K562 (cell line): ENCODE results near the gene SLC10A3. TPM values are rescaled to one million over a fixed set of nuclear protein-coding genes. Genes with fewer than 3 reads are reported as not detected.

ENCODE experiments used
- ARID3A ChIP-seq: IDR thresholded peaks from 2 replicates; pipeline ENCODE4 v1.6.1; 2012; ENCODE audit warnings: low read depth, low read length, improper control_type of control experiment, borderline replicate concordance
- CBFA2T2 ChIP-seq: fragments of 450-650 bp; conservative IDR thresholded peaks from 2 replicates; pipeline ENCODE4 v1.6.1; 2017; ENCODE audit warnings: mild to moderate bottlenecking
- CHD4 ChIP-seq: fragments of 200-600 bp; sonication (generic); IDR thresholded peaks from 3 replicates; pipeline ENCODE4 v1.6.1; 2012; ENCODE audit warnings: low read depth, mild to moderate bottlenecking, mixed read lengths, low read length, inconsistent platforms; ENCODE audit not compliant: insufficient read depth, insufficient replicate concordance, poor library complexity, severe bottlenecking
- EP400 ChIP-seq: fragments of 450-650 bp; IDR thresholded peaks from 2 replicates; pipeline ENCODE4 v1.6.1; 2017; ENCODE audit warnings: antibody characterized with exemption, mild to moderate bottlenecking, moderate library complexity
- HNRNPUL1 ChIP-seq: fragments of 200-400 bp; formaldehyde crosslinking; IDR thresholded peaks from 2 replicates; pipeline ENCODE4 v1.6.1; 2017; ENCODE audit warnings: low read length
- KAT8 ChIP-seq: fragments of 450-650 bp; IDR thresholded peaks from 2 replicates; pipeline ENCODE4 v1.6.1; 2016; ENCODE audit warnings: low read depth, mild to moderate bottlenecking
- KDM1A ChIP-seq, 2 experiments: fragments of 450-650 bp; IDR thresholded peaks; 2 replicates each; pipeline ENCODE4 v1.6.1; 2016; ENCODE audit warnings: mild to moderate bottlenecking in 2 of 2
- KDM2B ChIP-seq: fragments of 250-450 bp; sonication (Bioruptor Pico); IDR thresholded peaks from 2 replicates; pipeline ENCODE4 v1.8.0; 2021; ENCODE audit warnings: mild to moderate bottlenecking, moderate library complexity
- MAX ChIP-seq: sonication (generic); formaldehyde crosslinking; IDR thresholded peaks from 2 replicates; pipeline ENCODE4 v1.9.0; 2022; ENCODE audit warnings: mild to moderate bottlenecking, missing genetic modification reagents
- MBD2 ChIP-seq: sonication (generic); IDR thresholded peaks from 2 replicates; pipeline ENCODE4 v1.6.1; 2016; ENCODE audit warnings: low read depth, borderline replicate concordance
- MLLT1 ChIP-seq, 2 experiments: fragments of 450-650 bp; IDR thresholded peaks; 2 replicates each; pipeline ENCODE4 v1.6.1; 2016
- NFRKB ChIP-seq: fragments of 450-650 bp; IDR thresholded peaks from 2 replicates; pipeline ENCODE4 v1.6.1; 2016; ENCODE audit warnings: low read depth
- NR1H2 ChIP-seq: sonication (generic); formaldehyde crosslinking; IDR thresholded peaks from 2 replicates; pipeline ENCODE4 v1.4.0; 2020; ENCODE audit warnings: mild to moderate bottlenecking, missing genetic modification reagents
- RBBP5 ChIP-seq: fragments of 200-600 bp; sonication (generic); IDR thresholded peaks from 2 replicates; pipeline ENCODE4 v1.6.1; 2012; ENCODE audit warnings: borderline replicate concordance, mild to moderate bottlenecking, low read length, control low read depth, inconsistent platforms; ENCODE audit not compliant: insufficient read depth, poor library complexity, severe bottlenecking
- RBM39 ChIP-seq: fragments of 200-400 bp; formaldehyde crosslinking; optimal IDR thresholded peaks from 2 replicates; pipeline ENCODE3; 2018; ENCODE audit warnings: low read depth, low read length
- SIN3A ChIP-seq, 2 experiments: fragments of 150-350 bp in 1 of 2; IDR thresholded peaks; 2 replicates each; pipeline ENCODE4 v1.6.1; 2011 to 2016; ENCODE audit warnings: borderline replicate concordance in 2 of 2, low read depth in 2 of 2, low read length in 2 of 2, mild to moderate bottlenecking in 2 of 2, moderate library complexity in 2 of 2; ENCODE audit not compliant: control insufficient read depth in 1 of 2
- STAT5A ChIP-seq: IDR thresholded peaks from 2 replicates; pipeline ENCODE4 v1.6.1; 2012; ENCODE audit warnings: low read length, inconsistent platforms, borderline replicate concordance
- TOE1 ChIP-seq, 2 experiments: fragments of 450-650 bp in 1 of 2; sonication (generic) in 1 of 2; formaldehyde crosslinking in 1 of 2; IDR thresholded peaks; 2 replicates each; pipeline versions ENCODE4 v1.7.1 to v1.8.0; 2016 to 2022; ENCODE audit warnings: borderline replicate concordance in 2 of 2, mild to moderate bottlenecking in 2 of 2, antibody characterized with exemption in 1 of 2, inconsistent platforms in 1 of 2, low read depth in 1 of 2, missing genetic modification reagents in 1 of 2, moderate library complexity in 1 of 2
- ZBTB11 ChIP-seq, 3 experiments: fragments of 200-800 bp in 1 of 3; fragments of 250-450 bp in 1 of 3; fragments of 450-650 bp in 1 of 3; sonication (Bioruptor Pico) in 1 of 3; sonication (Bioruptor generic) in 1 of 3; formaldehyde crosslinking in 1 of 3; IDR thresholded peaks; 2 replicates each; pipeline versions ENCODE4 v1.6.1 to v1.8.0; 2016 to 2022; ENCODE audit warnings: mild to moderate bottlenecking in 2 of 3, missing genetic modification characterization in 2 of 3, missing compliant biosample characterization in 1 of 3, moderate library complexity in 1 of 3
- ZKSCAN1 ChIP-seq: fragments of 150-350 bp; IDR thresholded peaks from 2 replicates; pipeline ENCODE4 v1.6.1; 2016; ENCODE audit warnings: low read depth, low read length
- ZNF41 ChIP-seq: fragments of 250-450 bp; sonication (Bioruptor Pico); conservative IDR thresholded peaks from 2 replicates; pipeline ENCODE4 v1.4.0; 2020; ENCODE audit warnings: mild to moderate bottlenecking
- polyA plus RNA-seq, 8 experiments: library from polyadenylated mRNA; depleted of rRNA in 4 of 8; stranded (reverse) in 5 of 8; unstranded in 3 of 8; fragments of >200 nt; fragmentation: Nextera tagmentation in 2 of 8; fragmentation: Illumina TruSeq in 1 of 8; extraction: Ambion mirVana in 2 of 8; extraction: Trizol in 1 of 8; gene quantifications; 2 replicates each; pipeline versions ENCODE4 v1.2.1 to v1.2.3, GENCODE V29; 2011 to 2014; ENCODE audit warnings: inconsistent platforms in 1 of 8, missing spikeins in 1 of 8
- total RNA-seq, 7 experiments: library from RNA; depleted of rRNA in 6 of 7; stranded (reverse); fragments of >200 nt in 6 of 7; fragmentation: Illumina TruSeq in 2 of 7; extraction: Trizol in 2 of 7; gene quantifications; 2 replicates each; pipeline versions ENCODE4 v1.2.1 to v1.2.3, GENCODE V29; 2011 to 2021; ENCODE audit warnings: low replicate concordance in 1 of 7

Gene SLC10A3
- total and polyA plus RNA-seq, 9 of the 15 experiments (the other 6 are each of a cell fraction or from before 2014, with no cell fraction given) = 5.2 to 30.6 (median 16.7) TPM

GRCh38 chrX:154516656-154517100 is 26.2 kb upstream of the SLC10A3 start (continued):
- no peak for TF ChIP-seq ZNF41
- no peak for TF ChIP-seq CHD4
- TF ChIP-seq RBBP5 = no peak
- no peak for TF ChIP-seq KDM1A (IDR thresholded peaks at IDR 0.05)
- TF ChIP-seq KDM2B (CRISPR knock-in tag) = no peak
- TF ChIP-seq ARID3A = no peak
- no peak for TF ChIP-seq KAT8
- 0 out of 2 replicates have a peak, but pooled peaks have one; percentile 6 for TF ChIP-seq MBD2
- no peak for TF ChIP-seq ZKSCAN1
- 0 out of 2 replicates have a peak, but pooled peaks have one; percentile 12 for TF ChIP-seq EP400
- 0 out of 6 replicates have a peak, but pooled peaks of 1 of the 3 experiments have one; percentile 3 for TF ChIP-seq ZBTB11 (CRISPR knock-in tag; IDR thresholded peaks at IDR 0.05)
- no peak for TF ChIP-seq NFRKB
- TF ChIP-seq MAX (CRISPR knock-in tag) = 0 out of 2 replicates have a peak, but pooled peaks have one; percentile 20
- no peak for TF ChIP-seq HNRNPUL1
- TF ChIP-seq SIN3A (IDR thresholded peaks at IDR 0.05; ENCODE audit: borderline replicate concordance in 2 of 2, control insufficient read depth in 1 of 2, low read depth in 2 of 2, low read length in 2 of 2) = peak in 1 of 2 experiments; percentile 21; a peak in 1 of 4 replicates
- TF ChIP-seq TOE1 (IDR thresholded peaks at IDR 0.05; ENCODE audit: borderline replicate concordance) = peak; percentile 91
- no peak for TF ChIP-seq TOE1 (CRISPR knock-in tag; IDR thresholded peaks at IDR 0.05; ENCODE audit: borderline replicate concordance, low read depth)
- no peak for TF ChIP-seq NR1H2 (CRISPR knock-in tag)
- TF ChIP-seq RBM39 = no peak
- peak; percentile 51; the same call in 1 of the 2 replicates for TF ChIP-seq CBFA2T2
- no peak for TF ChIP-seq MLLT1 (IDR thresholded peaks at IDR 0.05)
- TF ChIP-seq STAT5A = no peak
